DND-41 (cell line): ENCODE measurements around the gene MXD3.

Source experiments
- ATAC-seq: fragments of 200-7000 bp; cut with Tn5 transposase; 3 replicates; pipeline ENCODE4 v1.9.1; 2021; ENCODE audit warnings: low read depth; ENCODE audit not compliant: insufficient read depth
- DNase-seq: peaks from one replicate; pipeline ENCODE4 v3.0.0-alpha.2; 2020
- H2AFZ ChIP-seq: 2 replicates; pipeline ENCODE4 v1.6.0; 2012; ENCODE audit warnings: low read depth, low read length
- H3K27ac ChIP-seq: 2 replicates; pipeline ENCODE4 v1.5.1; 2012; ENCODE audit warnings: low read length, inconsistent platforms
- H3K27me3 ChIP-seq: fragments of 200-600 bp; sonication (generic); 2 replicates; pipeline ENCODE4 v1.6.0; 2012; ENCODE audit warnings: low read length, mild to moderate bottlenecking, inconsistent platforms; ENCODE audit not compliant: insufficient read depth, poor library complexity
- H3K36me3 ChIP-seq: 2 replicates; pipeline ENCODE4 v1.5.1; 2012; ENCODE audit warnings: low read length, inconsistent platforms; ENCODE audit not compliant: insufficient read depth
- H3K4me1 ChIP-seq: 2 replicates; pipeline ENCODE4 v1.5.1; 2012; ENCODE audit warnings: mild to moderate bottlenecking, low read length; ENCODE audit not compliant: insufficient read depth
- H3K4me2 ChIP-seq: 2 replicates; pipeline ENCODE4 v1.6.0; 2012; ENCODE audit warnings: mild to moderate bottlenecking, moderate library complexity, low read length, inconsistent platforms; ENCODE audit not compliant: insufficient read depth
- H3K4me3 ChIP-seq, 2 experiments: fragments of 200-600 bp in 1 of 2; shearing (Covaris generic) in 1 of 2; 2 replicates each; pipeline ENCODE4 v1.5.1; 2012 to 2016; ENCODE audit warnings: inconsistent platforms in 2 of 2, low read length in 2 of 2, mild to moderate bottlenecking in 2 of 2, low read depth in 1 of 2, moderate library complexity in 1 of 2
- H3K79me2 ChIP-seq: 2 replicates; pipeline ENCODE4 v1.6.0; 2012; ENCODE audit warnings: low read length, inconsistent platforms; ENCODE audit not compliant: insufficient read depth
- H3K9ac ChIP-seq: 2 replicates; pipeline ENCODE4 v1.6.0; 2012; ENCODE audit warnings: low read depth, mild to moderate bottlenecking, inconsistent platforms, low read length, moderate library complexity
- H3K9me3 ChIP-seq: 2 replicates; pipeline ENCODE4 v1.5.1; 2012; ENCODE audit warnings: low read length, moderate library complexity, mild to moderate bottlenecking, inconsistent platforms; ENCODE audit not compliant: insufficient read depth, severe bottlenecking
- H4K20me1 ChIP-seq: 2 replicates; pipeline ENCODE4 v1.6.0; 2012; ENCODE audit warnings: low read length; ENCODE audit not compliant: insufficient read depth
- CTCF ChIP-seq: IDR thresholded peaks from 2 replicates; pipeline ENCODE4 v1.5.1; 2012; ENCODE audit warnings: borderline replicate concordance, low read length, moderate library complexity, mild to moderate bottlenecking; ENCODE audit not compliant: poor library complexity, severe bottlenecking; ENCODE audit errors: extremely low read depth
- EZH2 ChIP-seq: IDR thresholded peaks from 3 replicates; pipeline ENCODE4 v1.6.1; 2012; ENCODE audit warnings: borderline replicate concordance, low read depth, mild to moderate bottlenecking, moderate library complexity, low read length, inconsistent platforms; ENCODE audit not compliant: severe bottlenecking

Gene MXD3

GRCh38 chr5:177327539-177328522 is 16.1 kb upstream of the MXD3 start:
- DNase-seq (no peak), ATAC-seq (peak; percentile 29; the same call in 1 of the 3 replicates)
- no peaks in the 10 kb centered on the region for H3K9me3 ChIP-seq
- H3K9ac ChIP-seq = no peak overlapping the region
- no peak overlapping the region for H3K4me3 ChIP-seq
- no peaks in the 10 kb centered on the region for H3K79me2 ChIP-seq
- H3K4me2 ChIP-seq = no peak overlapping the region
- no peak for TF ChIP-seq EZH2
- no peak for TF ChIP-seq CTCF
- peaks cover 10% of the 10 kb centered on the region; the same call in 1 of the 2 replicates for H4K20me1 ChIP-seq
- no peak overlapping the region for H2AFZ ChIP-seq
- H3K4me1 ChIP-seq = no peaks in the 10 kb centered on the region
- no peaks in the 10 kb centered on the region for H3K27me3 ChIP-seq
- H3K27ac ChIP-seq = no peak overlapping the region
- peaks cover 28% of the 10 kb centered on the region for H3K36me3 ChIP-seq

GRCh38 chr5:177325868-177326381 is 14.2 kb upstream of the MXD3 start:
- Histone ChIP-seq H2AFZ (no peak overlapping the region), H3K36me3 (peaks cover 12% of the 10 kb centered on the region), H3K9me3 (no peaks in the 10 kb centered on the region), H4K20me1 (no peaks in the 10 kb centered on the region; the same call in 1 of the 2 replicates), H3K4me3 (no peak overlapping the region), H3K27me3 (no peaks in the 10 kb centered on the region), H3K79me2 (no peaks in the 10 kb centered on the region), H3K4me2 (no peak overlapping the region), H3K9ac (no peak overlapping the region), H3K27ac (no peak overlapping the region), H3K4me1 (no peaks in the 10 kb centered on the region)
- no peak for TF ChIP-seq CTCF
- TF ChIP-seq EZH2 = no peak
- no peak for ATAC-seq
- no peak for DNase-seq

GRCh38 chr5:177320879-177321278 is 9.2 kb upstream of the MXD3 start:
- Histone ChIP-seq H3K4me3 (no peak overlapping the region), H3K9me3 (no peaks in the 10 kb centered on the region), H3K4me1 (no peaks in the 10 kb centered on the region), H3K79me2 (no peaks in the 10 kb centered on the region), H4K20me1 (peaks cover 8% of the 10 kb centered on the region), H2AFZ (no peak overlapping the region), H3K9ac (no peak overlapping the region), H3K4me2 (no peak overlapping the region), H3K36me3 (peaks cover 11% of the 10 kb centered on the region; the same call in 1 of the 2 replicates), H3K27ac (no peak overlapping the region), H3K27me3 (no peaks in the 10 kb centered on the region)
- ATAC-seq (no peak), DNase-seq (no peak)
- TF ChIP-seq EZH2 (no peak), CTCF (no peak)
